SW480 (cell line): ENCODE measurements around the gene EIF4E2.

Experiments
- DNase-seq: peaks from one replicate; pipeline ENCODE4 v3.0.0-alpha.2; 2016; ENCODE audit warnings: low spot score

EIF4E2 gene, protein sequence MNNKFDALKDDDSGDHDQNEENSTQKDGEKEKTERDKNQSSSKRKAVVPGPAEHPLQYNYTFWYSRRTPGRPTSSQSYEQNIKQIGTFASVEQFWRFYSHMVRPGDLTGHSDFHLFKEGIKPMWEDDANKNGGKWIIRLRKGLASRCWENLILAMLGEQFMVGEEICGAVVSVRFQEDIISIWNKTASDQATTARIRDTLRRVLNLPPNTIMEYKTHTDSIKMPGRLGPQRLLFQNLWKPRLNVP

GRCh38 chr2:232550354-232551249 lies at the start of gene EIF4E2, which contains the start of gene TIGD1:
TSS of gene EIF4E2 (plus strand) at chr2:232550689. CDS start at chr2:232550725, 36 bp downstream.
TSS of gene TIGD1 (minus strand) at chr2:232550557. CDS start at chr2:232549882, 675 bp downstream.
- peak; percentile 90 for DNase-seq

DNA sequence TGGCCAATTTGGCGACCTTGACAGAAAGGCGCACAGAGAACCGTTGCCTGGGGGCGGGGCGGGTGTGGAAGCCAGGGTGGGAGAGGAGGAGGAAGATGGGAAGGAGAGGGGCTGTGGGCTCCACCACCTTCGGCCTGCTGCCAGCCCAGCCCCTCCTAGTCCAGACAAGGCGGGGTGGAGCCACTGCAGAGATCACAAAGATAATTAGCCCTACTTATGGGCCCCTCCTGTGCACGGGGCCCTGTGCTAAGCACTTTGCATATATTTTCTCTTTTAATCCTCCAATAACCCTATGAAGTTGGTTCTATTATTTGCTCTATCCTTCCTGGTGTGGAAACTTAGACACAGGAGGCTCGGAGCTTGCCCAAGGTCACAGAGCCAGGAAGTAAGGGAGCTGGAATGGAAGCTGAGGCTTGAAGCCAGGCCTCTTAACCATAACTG lies 49.1 kb upstream of the EIF4E2 start:
- no peak for DNase-seq

DNA sequence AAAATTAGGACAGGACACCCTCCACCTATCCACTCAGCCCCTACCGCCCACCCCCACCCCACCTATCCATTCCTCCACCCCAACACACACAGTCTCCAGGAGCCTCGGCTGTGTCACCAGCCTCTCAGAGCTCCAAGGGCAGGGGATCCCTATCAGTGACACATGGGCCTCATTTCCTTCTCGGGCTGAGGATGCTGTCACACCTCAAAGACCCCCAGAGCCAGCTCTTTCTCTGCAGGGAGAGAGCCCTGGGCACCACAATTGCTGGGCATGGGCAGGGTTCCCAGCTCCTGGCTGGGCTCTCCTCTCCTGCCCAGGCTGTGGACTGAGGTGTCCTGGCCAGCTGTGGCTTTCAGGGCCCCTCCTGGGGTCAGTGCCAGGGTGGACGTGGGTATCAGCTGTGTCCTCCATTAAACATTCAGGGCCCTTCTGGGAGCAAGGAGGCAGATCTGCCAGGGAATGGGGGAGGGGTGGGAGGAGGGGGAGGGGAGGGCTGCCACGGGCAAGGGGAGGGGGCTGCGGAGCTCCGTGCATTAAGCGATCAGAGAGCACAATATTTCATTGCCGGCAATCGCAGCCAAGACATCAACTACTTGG lies 48.6 kb upstream of the EIF4E2 start:
- no peak for DNase-seq

GRCh38 chr2:232502511-232502910 lies 48.0 kb upstream of the EIF4E2 start:
- no peak for DNase-seq

DNA sequence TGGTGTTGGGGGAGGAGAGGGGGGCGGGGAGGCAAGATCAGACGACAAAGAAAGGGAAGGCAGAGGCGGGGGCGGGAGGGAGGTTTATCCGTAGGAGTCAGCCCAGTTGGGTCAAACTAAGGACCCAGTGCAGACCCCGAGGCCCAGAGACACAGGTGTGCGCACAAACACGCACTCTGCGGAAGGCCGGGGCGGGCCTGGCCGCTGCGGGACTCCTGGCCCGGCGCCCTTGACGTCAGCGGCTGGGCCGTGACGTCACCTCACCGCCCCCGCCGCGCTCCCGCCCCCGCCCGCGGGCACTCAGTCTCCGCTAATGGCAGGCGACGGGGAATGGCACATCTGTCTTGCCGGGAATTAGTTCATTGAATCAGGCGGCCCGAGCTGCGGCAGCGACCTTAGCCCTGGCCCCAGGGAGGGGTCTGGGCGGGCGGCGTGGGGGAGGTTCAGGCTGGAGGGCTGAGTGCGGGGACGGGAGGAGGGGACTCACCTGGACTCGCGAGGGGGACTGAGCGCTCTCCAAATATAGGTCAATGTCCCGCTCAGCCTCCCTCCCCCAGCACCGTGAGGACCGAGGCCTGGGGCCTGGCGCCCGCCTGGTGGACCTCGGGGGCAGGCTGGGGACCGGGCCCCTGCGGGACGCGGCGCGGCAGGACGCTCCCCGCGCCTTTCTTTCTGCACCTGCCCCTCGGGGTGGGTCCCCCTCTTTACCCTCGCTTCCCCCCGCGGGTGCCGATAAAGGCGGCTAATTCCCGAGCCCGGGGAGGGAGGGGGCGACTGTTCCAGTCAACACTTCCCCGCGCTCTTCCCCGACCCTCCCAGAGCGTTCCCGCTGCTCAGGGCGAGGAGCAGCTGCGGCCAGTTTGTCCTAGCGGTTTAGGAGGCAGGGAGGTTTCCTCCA lies 47.3 kb upstream of the EIF4E2 start:
- DNase-seq = no peak

GRCh38 chr2:232503809-232504323 lies 46.6 kb upstream of the EIF4E2 start:
- DNase-seq = no peak

DNA sequence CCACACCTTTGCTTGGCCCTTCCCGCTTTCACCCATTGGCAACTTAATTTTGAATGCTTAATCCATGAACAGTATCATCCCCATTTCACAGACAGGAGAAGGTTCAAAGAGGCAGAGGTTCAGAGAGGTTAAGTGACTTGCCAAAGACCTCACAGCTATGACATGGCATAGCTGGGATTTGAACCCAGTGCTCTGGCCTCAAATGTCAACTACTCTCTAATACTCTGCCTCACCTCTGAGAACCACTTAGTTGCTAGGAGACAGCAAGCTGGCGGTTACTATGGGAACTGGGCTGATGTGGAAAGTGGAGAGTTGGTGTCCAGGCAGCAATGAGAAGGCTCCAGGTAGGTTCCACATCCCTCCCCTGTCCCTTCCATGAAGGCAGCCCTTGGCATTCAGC lies 46.1 kb upstream of the EIF4E2 start:
- DNase-seq = no peak

- DNase-seq = no peak
These were observed 44.6 kb upstream of the EIF4E2 start for GRCh38 chr2:232505856-232506255.

GRCh38 chr2:232506709-232507108 lies 43.8 kb upstream of the EIF4E2 start:
- DNase-seq = no peak

GRCh38 chr2:232508251-232508650 lies 42.2 kb upstream of the EIF4E2 start:
- DNase-seq = no peak

- DNase-seq = no peak
These were observed 39.1 kb upstream of the EIF4E2 start for GRCh38 chr2:232511336-232511890.

DNA sequence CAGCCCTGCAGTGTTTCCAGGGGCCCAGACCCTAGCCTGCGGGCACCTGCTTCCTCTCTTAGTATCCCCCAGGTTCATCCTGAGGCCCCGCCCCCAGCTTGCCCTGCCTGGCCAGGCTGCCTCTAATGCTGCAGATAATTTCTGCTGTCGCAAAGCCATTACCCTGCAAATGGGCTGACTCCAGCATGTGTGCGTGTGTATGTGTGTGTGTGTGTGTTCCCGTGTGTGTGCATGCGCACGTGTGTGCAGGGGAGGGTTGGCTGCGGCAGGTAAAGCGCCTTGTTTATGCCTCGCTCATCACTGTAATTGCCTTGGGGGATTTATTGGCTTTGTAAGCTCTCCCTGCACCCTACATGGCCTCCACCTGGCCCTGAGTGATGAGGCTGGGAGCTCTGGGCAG lies 37.9 kb upstream of the EIF4E2 start:
- DNase-seq = no peak

GRCh38 chr2:232513353-232513752 lies 37.1 kb upstream of the EIF4E2 start:
- DNase-seq = no peak

GRCh38 chr2:232515639-232516038 lies 34.9 kb upstream of the EIF4E2 start:
- no peak for DNase-seq

DNA sequence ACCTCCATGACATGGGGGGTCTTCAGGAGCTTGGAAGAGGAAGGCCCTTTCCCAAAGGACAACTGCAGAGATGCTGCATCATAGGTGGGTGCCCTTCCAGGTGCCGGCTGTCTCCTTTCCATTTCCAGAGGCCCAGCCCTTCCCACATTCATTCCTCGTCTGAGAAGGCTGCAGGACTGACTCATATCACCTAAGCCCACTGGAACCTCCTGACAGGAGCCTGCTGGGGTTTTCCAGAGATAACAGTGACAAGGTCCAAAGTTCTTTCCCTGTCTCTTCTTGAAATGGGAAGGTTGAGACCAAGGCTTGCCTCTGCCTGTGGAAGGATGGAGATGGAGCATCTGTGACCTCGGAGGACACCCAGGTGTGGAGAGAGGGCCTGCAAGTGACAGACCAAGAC lies 33.9 kb upstream of the EIF4E2 start:
- no peak for DNase-seq

DNA sequence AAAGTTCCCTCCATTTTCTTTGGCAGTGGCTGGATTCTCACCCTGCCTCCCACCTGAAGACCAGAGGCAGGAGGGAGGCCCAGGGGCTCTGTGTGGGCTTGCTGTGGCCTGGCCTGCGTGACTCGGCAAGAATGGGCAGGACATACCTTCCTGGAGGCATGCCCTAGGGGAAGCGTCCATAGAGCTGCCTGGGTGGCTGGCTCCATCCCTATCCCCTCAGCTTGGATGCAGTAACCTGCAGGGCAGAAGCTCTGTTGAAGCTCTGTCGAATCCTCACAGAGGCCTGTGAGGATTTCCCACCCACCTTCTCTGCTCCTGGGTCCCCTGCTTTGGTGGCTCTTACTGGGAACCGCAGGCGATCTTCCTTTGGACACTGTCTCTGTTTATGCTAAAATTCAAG lies 31.6 kb upstream of the EIF4E2 start:
- DNase-seq = no peak

DNA sequence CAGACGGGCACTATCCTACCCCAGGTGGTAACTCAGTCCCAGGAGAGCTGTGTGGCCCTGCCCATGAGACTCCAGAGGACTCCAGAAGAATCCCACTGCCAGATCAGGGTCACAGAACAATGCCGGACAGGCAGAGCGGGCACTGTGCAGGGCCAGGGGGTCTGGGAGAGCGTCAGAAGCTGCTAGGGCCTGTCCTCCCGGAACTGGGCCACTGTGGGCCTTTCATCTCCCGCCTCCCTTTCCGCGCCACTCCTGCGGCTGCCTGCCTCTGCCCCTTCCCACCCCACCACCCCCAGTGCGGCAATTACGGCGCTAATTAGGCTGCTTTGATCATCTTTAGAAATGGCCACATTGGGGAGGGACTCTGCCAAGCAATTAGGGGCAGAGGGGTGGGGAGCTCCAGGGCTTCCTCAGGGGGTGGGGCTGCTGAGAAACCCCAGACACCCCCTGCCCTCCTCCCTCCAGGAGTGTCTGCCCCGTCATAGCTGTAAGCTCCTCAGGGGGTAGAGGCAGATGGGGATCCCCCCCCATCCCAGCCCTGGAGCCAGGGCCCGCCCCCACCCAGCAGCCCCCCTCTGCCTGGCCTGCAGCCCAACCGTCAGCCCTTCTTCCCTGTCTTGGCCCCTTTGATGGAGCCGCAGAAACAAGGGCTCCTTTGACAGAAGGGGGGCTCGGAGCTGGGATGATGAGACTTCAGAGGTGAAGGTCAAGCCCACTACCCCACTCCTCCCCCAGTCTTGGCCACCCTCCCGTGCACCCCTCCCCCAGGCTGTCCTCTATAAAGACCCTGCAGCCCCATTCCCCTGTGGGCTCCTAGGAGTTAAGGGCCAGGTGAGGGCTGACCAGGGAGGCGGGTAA lies 30.7 kb upstream of the EIF4E2 start, which contains the start of gene PRSS56:
Gene PRSS56 (plus strand): TSS at position 808 of the 858 bp plus-strand sequence. CDS start 211 bp downstream, outside the sequence.
- peak; percentile 13 for DNase-seq

- DNase-seq = no peak
These were observed 30.0 kb upstream of the EIF4E2 start for GRCh38 chr2:232520489-232520888.

- DNase-seq = no peak
These were observed 29.4 kb upstream of the EIF4E2 start for GRCh38 chr2:232521098-232521497.
